ENCODE data around the gene EHD1.
"Not testable (repeated sequence)": the region's sequence is repeated elsewhere in the genome, so short reads cannot be mapped to it uniquely, and the experiment has no call there.

The EHD1 gene

DNA sequence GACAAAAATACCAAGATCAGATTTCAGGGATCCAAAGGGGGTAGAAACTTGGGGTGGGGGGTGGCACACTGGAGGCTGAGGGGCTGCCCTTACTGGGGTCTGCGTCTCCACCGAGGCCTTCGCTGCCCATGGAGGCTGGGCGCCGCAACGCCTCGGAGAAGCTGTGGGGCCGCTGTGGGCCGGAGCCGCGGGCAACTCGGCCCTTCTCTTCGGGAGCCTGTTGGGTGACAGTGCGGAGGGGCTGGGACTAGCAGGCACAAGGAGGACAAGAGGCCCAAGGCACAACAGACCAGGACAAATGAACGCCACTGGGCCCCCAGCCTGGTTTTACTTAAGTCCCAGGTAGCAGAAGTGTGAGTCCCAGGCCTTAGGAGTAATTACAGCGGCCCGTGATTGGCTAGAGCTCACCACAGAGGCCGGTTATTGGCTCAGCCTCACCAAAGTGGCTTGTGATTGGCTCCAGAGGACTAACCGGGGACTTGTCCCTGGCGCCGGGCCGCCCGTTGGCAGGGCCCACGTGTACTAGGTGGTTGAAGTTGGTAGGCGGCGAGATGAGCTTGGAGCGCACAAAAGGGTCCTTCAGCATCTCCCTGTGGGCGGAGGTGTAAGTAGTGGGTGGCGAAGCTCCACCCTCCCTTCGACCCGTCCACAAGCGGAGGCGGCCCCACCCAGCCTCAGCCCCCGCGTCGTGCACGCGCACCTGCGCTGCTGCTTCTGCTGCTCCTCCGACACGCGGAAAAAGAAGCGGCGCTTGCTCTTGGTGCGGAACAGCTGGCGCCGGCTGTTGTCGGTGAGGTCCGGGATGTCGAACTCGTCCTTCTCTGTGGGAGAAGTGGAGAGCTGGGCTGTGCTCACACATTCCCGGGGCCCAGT, 51.6 kb downstream of the EHD1 start:
- no peak for DNase-seq

DNA sequence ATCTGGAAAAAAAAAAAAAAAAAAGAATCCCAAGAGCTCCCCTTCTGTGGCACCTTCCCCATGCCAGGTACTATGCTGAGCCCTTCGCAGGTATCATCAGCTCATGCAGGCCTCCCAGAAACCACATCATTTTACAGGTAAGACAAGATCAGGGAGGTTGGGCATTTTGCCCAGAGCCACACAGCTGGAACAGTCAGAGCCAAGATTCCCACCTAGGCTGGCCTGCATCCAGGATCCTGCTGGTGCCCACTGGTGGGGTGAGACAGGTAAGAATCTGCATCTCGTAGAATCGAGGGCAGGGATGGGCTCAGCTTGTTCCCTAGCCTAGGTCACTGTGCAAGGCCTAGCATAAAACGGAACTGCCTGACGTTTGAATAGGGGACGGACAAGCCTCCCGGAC, 52.4 kb downstream of the EHD1 start:
- DNase-seq, result no peak

DNA sequence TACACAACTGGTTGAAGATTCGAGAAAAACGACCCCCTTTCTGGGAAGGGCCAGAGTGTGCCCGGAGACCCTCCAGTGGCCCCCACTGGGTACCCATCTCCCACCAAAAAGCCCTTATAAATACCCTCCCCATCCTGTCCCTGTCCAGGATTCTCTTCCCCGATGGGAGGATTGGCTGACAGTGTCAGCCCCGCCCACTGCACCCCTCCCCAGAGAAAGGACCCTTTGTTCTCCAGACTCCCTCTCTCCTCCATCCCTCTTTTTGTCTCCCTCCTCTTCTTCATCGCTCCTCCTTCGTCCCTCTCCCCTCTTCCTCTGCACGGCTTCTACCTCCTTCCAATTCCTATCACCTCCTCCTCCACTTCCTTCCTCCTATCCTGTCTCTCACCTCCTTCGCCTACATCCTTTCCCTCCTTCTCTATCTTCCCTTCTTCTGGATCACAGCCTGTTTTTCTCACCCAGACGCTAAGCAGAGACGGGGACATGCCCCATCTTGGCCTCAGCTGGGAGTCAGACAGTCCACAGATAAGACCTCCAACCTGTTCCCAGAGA, 54.8 kb downstream of the EHD1 start:
- DNase-seq, result no peak

DNA sequence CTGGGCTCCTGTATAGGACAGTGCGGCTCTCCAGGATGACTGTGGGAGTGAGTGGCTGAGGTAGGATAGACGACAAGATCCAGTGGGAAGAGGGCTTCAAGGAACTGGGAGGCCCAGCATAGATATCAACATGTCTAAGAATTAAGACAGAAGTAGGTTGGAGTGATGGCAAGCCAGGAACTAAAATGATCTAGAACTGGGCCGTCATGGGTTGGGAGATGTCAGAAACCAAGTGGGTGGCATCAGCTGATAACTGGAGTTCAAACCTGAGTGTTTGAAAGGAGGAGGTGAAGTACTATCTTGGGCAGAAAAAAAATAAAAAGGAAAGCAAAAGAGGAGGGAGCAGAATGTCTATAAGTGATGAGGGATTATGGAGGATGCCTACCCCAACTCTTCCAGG, 60.9 kb downstream of the EHD1 start:
- DNase-seq, result no peak

DNA sequence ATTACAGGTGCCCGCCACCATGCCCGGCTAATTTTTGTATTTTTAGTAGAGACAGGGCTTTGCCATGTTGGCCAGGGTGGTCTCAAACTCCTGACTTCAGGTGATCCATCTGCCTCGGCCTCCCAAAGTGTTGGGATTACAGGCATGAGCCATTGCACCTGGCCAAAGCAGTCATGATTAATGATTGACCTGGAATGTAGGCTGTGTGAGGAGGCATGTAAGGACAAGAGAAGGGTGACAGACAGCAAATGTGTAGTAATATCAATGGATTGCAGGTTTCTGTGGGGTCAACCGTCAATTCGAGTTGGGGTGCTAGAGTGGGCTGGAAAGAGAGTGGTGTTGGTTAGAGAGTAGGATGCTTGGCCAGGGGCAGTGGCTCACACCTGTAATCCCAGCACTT, 63.0 kb downstream of the EHD1 start:
- not testable (repeated sequence) for DNase-seq

DNA sequence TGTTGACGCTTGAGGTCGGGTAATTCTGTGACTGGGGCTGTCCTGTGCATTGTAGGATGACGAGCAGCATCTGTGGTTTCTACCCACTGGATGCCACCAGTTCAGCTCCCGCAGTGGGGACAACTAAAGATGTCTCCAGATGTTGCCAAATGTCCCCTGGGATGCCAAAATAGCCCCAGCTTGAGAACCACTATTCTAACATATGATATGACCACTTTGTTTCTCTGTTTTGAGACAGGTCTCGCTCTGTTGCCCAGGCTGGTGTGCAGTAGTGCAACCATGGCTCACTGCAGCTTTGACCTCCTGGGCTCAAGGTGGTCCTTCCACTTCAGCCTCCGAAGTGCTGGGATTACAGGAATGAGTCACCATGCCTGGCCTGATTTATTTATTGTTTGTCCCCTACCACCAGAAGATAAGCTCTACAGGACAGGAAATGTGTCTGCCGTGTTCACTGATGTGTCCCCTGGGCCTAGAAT, 63.7 kb downstream of the EHD1 start:
- no peak for DNase-seq

DNA sequence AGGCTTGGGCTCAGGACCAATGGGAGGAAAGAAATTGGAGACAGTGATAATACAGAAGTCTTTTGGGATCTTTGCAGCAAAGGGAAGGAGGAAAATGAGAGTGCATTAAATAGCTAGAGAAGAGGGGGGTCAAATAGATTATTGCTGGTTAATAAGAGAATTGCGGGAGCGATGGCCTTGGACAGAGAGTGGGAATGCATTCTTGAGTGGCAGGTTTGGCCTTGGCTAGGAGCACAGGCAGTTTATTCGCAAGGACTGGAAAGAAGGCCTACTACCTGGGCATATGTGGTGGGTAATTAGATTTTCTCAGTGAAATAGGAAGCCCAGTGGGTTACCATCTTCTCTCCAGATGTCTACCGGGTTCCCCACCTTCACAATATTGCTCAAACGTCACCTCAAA, 64.6 kb downstream of the EHD1 start:
- no peak for DNase-seq

DNA sequence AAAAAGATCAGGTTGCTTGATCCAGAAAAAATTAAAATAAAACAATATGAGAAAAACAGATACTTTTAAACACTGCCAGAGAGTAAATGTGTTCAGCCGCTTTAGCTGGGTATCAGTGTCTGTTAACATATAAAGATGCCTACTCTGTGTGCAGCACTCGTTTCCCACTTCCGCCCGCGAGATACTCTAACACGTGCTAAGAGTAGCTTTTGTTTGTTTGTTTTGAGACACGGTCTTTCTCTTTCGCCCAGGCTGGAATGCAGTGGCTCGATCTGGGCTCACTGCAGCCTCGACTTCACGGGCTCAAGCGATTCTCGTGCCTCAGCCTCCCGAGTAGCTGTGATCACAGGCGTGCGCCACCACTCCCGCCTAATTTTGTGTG, 67.5 kb downstream of the EHD1 start:
- DNase-seq, result peak in 1 of 2 donors; percentile 22

DNA sequence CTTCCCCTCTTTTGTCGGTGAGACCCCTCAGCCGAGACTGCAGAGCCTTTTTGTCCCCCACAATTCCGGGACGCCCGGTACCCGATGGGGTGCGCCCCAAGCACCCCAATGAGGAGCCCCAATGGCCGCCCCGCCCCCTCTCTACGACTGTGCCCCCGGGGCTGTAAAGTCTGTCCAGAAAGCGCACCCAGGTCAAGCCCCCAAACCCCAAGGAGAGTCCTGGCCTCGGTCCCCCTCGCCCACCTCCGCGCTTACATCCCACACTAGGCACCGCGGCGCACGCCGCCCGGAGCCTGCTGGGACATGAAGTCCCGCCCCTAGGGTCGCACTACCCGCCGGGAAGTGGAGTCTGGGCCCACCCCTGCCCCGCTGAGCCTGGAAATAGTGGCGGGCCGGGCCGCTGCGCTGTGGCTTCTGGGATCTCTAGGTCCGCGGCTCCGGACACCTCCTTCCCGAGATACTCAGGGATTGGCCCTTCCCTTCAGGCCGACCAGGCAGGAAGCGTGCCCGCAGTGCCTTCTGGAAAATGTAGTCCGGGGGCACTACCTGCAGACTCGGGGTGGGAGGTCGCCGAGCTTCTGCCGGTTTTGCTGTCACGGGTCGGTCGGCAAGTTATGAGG, 68.0 kb downstream of the EHD1 start, which contains the start of gene MEN1:
Gene MEN1 (minus strand): TSS at position 281 of the 620 bp plus-strand sequence. CDS start 442 bp downstream, outside the sequence.
- peak; percentile 93 to 96 for DNase-seq

DNA sequence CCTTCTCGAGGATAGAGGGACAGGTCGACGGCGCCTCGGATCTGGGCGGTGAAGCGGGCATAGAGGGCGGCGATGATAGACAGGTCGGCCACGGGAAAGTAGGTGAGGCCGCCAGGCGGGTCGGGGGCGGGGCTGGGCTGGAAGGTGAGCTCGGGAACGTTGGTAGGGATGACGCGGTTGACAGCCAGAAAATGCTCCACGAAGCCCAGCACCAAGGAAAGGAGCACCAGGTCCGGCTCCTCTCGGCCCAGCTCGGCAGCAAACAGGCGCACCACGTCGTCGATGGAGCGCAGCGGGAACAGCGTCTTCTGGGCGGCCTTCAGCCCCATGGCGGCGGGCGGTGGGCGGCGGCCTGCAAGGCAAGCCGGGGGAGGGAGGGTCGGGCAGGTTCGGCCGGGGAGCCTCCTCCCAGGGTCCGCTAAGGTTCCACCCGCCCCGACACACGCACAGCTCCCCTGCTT, 68.6 kb downstream of the EHD1 start:
- DNase-seq, result peak in 1 of 2 donors; percentile 6

DNA sequence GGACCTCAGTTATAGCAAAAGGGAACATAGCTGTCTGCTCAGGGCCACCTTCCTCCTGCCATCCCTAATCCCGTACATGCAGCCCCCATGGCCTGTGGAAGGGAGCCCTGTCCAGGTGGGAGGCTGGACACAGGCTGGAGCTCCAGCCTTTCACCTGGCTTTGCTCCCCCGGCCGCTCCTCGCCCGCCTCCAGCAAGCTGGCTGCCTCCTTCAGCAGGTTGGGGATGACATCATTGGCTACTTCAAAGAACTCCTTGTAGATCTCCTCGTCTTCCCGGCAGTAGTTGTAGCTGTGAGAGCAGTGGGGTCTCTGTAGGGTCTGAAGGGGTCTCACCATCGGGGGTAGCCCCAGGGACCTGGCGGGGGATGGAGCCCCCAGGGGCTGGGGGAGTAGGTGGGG, 72.9 kb downstream of the EHD1 start:
- no peak for DNase-seq

DNA sequence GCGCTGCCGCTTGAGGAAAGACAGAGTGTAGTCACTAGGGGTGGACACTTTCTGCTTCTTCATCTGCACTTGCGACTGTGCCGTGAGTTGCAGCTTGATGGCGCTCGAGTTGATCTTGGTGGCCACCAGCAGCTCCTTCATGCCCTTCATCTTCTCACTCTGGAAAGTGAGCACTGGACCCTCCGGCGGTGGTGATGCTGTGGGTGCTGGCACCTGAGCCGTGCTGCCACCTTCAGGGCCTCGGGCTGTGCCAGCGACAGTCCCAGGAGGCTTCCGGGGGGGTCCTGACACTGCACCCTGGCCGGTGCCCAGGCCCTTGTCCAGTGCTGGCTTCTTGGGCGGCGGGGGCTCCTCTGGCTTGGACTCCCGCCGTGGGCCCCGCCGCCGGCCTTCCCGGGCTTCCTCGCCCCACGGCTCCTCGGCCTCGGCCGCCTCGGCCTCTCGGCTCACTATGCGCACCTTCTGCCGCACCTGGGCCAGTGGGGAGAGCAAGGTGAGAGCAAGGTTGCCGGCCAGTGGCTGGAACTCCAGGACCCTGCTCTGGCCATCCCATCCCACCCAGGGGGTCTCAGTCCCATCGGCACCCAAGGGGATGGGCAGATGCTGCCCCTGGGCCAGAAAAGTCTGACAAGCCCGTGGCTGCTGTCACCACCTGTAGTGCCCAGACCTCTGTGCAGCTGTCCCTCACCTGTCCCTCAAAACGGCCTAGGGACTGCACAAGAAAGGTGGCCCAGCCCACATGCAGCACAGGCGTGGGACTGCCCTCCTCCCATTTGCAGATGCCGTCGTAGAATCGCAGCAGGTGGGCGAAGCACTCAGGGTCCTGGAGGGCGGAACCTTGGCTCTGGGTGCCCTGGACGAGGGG, 73.8 kb downstream of the EHD1 start:
- no peak for DNase-seq

DNA sequence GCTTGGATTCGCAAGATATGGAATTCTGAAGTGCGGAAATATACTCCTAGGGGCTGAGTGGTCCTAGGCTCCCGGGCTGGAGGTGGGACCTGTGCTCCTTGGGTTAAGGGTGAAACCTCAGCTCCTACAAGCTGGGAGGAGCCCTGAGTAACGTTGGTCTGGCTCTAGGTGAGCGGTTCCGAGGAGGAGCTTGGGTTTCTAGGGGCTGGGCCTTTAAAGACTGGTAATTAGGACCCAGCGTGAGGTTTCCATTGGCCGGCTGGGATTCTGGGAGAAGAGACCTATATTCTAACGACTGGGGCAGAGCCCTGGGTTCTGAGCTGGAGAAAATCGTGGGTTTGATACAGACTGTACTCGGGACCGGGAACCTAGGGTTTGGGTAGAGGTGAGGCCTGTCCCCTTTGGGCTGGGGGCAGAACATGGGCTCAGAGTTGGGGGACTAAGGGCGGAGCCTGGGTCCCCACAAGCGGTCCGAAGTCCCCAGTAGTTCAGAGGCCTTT, 74.5 kb downstream of the EHD1 start:
- no peak for DNase-seq

DNA sequence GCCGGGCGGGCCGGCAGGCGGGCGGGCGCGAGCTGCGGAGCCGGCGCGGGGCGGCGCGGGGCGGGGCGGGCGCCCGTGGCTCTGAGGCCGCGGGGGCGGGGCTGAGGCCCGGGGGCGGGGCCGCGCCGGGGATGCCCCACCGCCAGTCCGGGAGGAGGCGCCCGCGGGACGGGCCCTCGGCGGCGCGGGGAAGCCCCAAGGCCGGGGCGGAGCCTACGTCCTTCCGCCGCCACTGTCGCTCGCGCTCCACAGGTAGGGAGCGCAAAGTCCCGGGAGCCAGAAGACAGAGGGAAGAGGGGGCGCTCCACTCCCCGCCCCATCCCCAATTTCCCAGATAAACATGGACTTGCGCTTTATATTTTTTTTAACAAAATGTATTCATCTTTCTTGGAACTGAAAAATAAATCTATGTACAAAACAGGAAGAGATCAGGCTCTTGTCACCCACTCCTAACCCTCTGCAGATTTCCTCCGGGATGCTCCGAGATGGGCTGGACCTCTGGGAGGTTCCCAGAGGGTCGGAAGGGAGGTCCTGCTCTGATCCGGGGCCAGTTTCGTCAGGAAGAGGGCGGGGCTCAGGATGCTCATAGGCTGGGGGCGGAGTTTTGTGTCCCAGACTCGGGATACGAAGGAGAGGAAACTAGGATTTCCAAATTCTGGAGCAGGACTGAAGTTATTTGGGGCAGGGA, 75.1 kb downstream of the EHD1 start, which contains the start of gene MAP4K2:
Gene MAP4K2 (minus strand): TSS at position 57 of the 688 bp plus-strand sequence. CDS start 65 bp downstream, outside the sequence.
- DNase-seq, result peak; percentile 76 to 88

DNA sequence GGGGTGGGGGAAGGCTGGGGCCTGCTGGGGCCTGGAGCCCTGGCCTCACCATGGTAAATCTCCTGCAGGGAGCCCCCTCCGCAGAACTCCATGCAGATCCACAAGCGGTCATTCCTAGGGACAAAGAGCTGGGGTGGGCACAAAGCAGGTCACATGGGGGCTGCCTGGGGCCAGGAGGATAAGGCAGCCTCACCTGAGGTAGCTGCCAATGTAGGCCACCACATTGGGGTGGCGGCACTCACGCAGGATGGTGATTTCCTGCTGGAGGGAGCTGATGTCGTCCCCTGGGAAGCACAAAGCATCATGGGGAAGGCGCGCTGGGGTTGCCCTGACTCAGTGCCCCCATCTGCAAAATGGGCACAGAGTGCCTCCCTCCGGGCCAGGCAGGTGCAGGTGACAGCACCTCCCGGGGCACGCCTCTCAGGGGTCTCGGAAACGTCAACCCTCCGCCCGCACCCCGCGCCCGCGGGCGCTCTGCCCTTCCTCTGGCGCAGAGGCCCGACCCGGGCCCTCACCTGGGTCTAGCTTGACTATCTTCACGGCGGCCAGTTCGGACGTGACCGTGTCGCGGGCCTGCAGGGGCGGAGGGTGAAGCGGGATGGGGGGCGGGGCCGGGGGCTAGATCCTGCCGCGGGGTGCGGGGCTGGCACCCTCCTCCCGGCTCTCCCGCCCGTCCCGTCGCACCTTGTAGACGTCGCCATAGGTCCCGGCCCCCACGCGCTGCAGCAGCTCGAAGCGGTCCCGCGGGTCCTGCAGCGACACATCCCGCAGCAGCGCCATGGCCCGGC, 75.9 kb downstream of the EHD1 start:
- DNase-seq, result no peak
